HEK293 (cell line): ENCODE results near the gene ARHGAP27.

Source experiments
- CTCF ChIA-PET: fragments of 350-600 bp; formaldehyde crosslinking; extraction: SDS; loops from one replicate; lab custom pipeline; 2021; ENCODE audit warnings: antibody characterized with exemption; lab: Yijun Ruan, JAX
- POLR2A ChIA-PET: fragments of 300-600 bp; formaldehyde crosslinking; extraction: SDS; loops from one replicate; lab custom pipeline; 2020; ENCODE audit warnings: antibody characterized with exemption, inconsistent platforms; lab: Yijun Ruan, JAX
- H3K27ac ChIP-seq: fragments of 200-500 bp; sonication (Bioruptor generic); 2 replicates; pipeline ENCODE4 v1.5.1; 2014; ENCODE audit warnings: low read depth, low read length, control low read depth, inconsistent platforms; ENCODE audit errors: extremely low read depth
- H3K36me3 ChIP-seq, 2 experiments: fragments of 200-500 bp in 1 of 2; sonication (Bioruptor generic) in 1 of 2; 1 replicate in 1 of 2; 2 replicates in 1 of 2; pipeline ENCODE4 v1.5.1; 2014 to 2017; ENCODE audit warnings: inconsistent platforms in 2 of 2, low read length in 2 of 2; ENCODE audit not compliant: control insufficient read depth in 2 of 2, insufficient read depth in 1 of 2
- H3K4me1 ChIP-seq: fragments of 200-500 bp; sonication (Bioruptor generic); 2 replicates; pipeline ENCODE4 v1.5.1; 2014; ENCODE audit warnings: mild to moderate bottlenecking, low read length, inconsistent platforms; ENCODE audit not compliant: control insufficient read depth, insufficient read depth
- H3K4me3 ChIP-seq: 2 replicates; pipeline ENCODE4 v1.5.1; 2011; ENCODE audit warnings: low read depth, mild to moderate bottlenecking, control low read depth, low read length, moderate library complexity
- H3K9me3 ChIP-seq: fragments of 200-500 bp; sonication (Bioruptor generic); 2 replicates; pipeline ENCODE4 v1.5.1; 2014; ENCODE audit warnings: low read depth, low read length, inconsistent platforms; ENCODE audit not compliant: control insufficient read depth, insufficient read depth
- EGR2 ChIP-seq: fragments of 450-650 bp; formaldehyde crosslinking; IDR thresholded peaks from 2 replicates; pipeline ENCODE4 v1.5.1; 2016; ENCODE audit warnings: low read depth, missing biosample characterization, missing genetic modification characterization
- GLI4 ChIP-seq: fragments of 450-650 bp; formaldehyde crosslinking; IDR thresholded peaks from 2 replicates; pipeline ENCODE4 v1.5.1; 2016; ENCODE audit warnings: missing biosample characterization, missing genetic modification characterization
- IKZF3 ChIP-seq: fragments of 450-650 bp; IDR thresholded peaks from 2 replicates; pipeline ENCODE4 v1.5.0; 2018; ENCODE audit warnings: missing biosample characterization, mild to moderate bottlenecking, missing genetic modification characterization, moderate library complexity
- REST ChIP-seq: fragments of 450-650 bp; formaldehyde crosslinking; IDR thresholded peaks from 2 replicates; pipeline ENCODE4 v1.5.1; 2016; ENCODE audit warnings: missing biosample characterization, missing genetic modification characterization
- WT1 ChIP-seq: fragments of 450-650 bp; formaldehyde crosslinking; IDR thresholded peaks from 2 replicates; pipeline ENCODE4 v1.5.1; 2016; ENCODE audit warnings: missing biosample characterization, missing genetic modification characterization
- ZBTB1 ChIP-seq: fragments of 450-650 bp; formaldehyde crosslinking; IDR thresholded peaks from 2 replicates; pipeline ENCODE4 v1.5.1; 2016; ENCODE audit warnings: missing biosample characterization, missing genetic modification characterization
- ZBTB48 ChIP-seq: fragments of 450-650 bp; formaldehyde crosslinking; IDR thresholded peaks from 2 replicates; pipeline ENCODE4 v1.5.1; 2016; ENCODE audit warnings: missing biosample characterization, missing genetic modification characterization
- ZFHX2 ChIP-seq: fragments of 450-650 bp; formaldehyde crosslinking; conservative IDR thresholded peaks from 2 replicates; pipeline ENCODE4 v1.5.1; 2016; ENCODE audit warnings: missing biosample characterization, missing genetic modification characterization
- ZNF133 ChIP-seq: fragments of 450-650 bp; formaldehyde crosslinking; IDR thresholded peaks from 2 replicates; pipeline ENCODE4 v1.5.1; 2016; ENCODE audit warnings: missing biosample characterization, missing genetic modification characterization
- ZNF239 ChIP-seq: fragments of 450-650 bp; formaldehyde crosslinking; IDR thresholded peaks from 2 replicates; pipeline ENCODE4 v1.5.1; 2016; ENCODE audit warnings: missing biosample characterization, missing genetic modification characterization
- ZNF398 ChIP-seq: fragments of 450-650 bp; formaldehyde crosslinking; IDR thresholded peaks from 2 replicates; pipeline ENCODE4 v1.5.1; 2017; ENCODE audit warnings: missing biosample characterization, missing genetic modification characterization
- ZNF433 ChIP-seq: fragments of 450-650 bp; formaldehyde crosslinking; IDR thresholded peaks from 2 replicates; pipeline ENCODE4 v1.5.1; 2016; ENCODE audit warnings: missing biosample characterization, missing genetic modification characterization, low read depth
- ZNF621 ChIP-seq: fragments of 450-650 bp; formaldehyde crosslinking; IDR thresholded peaks from 2 replicates; pipeline ENCODE4 v1.5.1; 2017; ENCODE audit warnings: missing biosample characterization, missing genetic modification characterization
- ZNF654 ChIP-seq: fragments of 450-650 bp; formaldehyde crosslinking; IDR thresholded peaks from 2 replicates; pipeline ENCODE4 v1.5.1; 2016; ENCODE audit warnings: low read depth, missing biosample characterization, missing genetic modification characterization
- ZNF704 ChIP-seq: fragments of 450-650 bp; formaldehyde crosslinking; IDR thresholded peaks from 2 replicates; pipeline ENCODE4 v1.5.1; 2016; ENCODE audit warnings: missing biosample characterization, missing genetic modification characterization
- ZSCAN5A ChIP-seq: fragments of 450-650 bp; formaldehyde crosslinking; IDR thresholded peaks from 2 replicates; pipeline ENCODE4 v1.5.1; 2016; ENCODE audit warnings: missing biosample characterization, missing genetic modification characterization

ARHGAP27 gene

GRCh38 chr17:45391918-45392317 lies 40.8 kb downstream of the ARHGAP27 start:
- Histone ChIP-seq H3K4me3 (no peak overlapping the region), H3K36me3 (peaks cover 0 to 28% of the 10 kb centered on the region in 2 experiments; a peak in 1 of 3 replicates), H3K27ac (no peak overlapping the region), H3K4me1 (no peaks in the 10 kb centered on the region), H3K9me3 (no peaks in the 10 kb centered on the region)
- POLR2A ChIA-PET: interaction anchor here (0.6 to 0.7 kb wide), 4 partner anchors 9 to 393 kb away, joined by 3 to 4 read pairs (median 3); partner anchors contain the start of gene MAP3K14
- CTCF ChIA-PET: interaction anchor here (1.0 to 20.6 kb wide), 9 partner anchors 9 to 460 kb away, joined by 3 to 357 read pairs (median 6); partner anchors contain the start of gene ACBD4
- TF ChIP-seq ZNF398 (tag by site-specific recombination) (no peak), IKZF3 (tag by site-specific recombination) (no peak), ZBTB48 (tag by site-specific recombination) (no peak), GLI4 (tag by site-specific recombination) (no peak), ZNF239 (tag by site-specific recombination) (0 out of 2 replicates have a peak, but pooled peaks have one; percentile 24), ZSCAN5A (tag by site-specific recombination) (peak; percentile 49; the same call in 1 of the 2 replicates), ZNF433 (tag by site-specific recombination) (no peak), ZNF133 (no peak), ZBTB1 (no peak)

GRCh38 chr17:45391291-45391690 lies 41.4 kb downstream of the ARHGAP27 start:
- peaks cover 0 to 21% of the 10 kb centered on the region in 2 experiments; a peak in 1 of 3 replicates for H3K36me3 ChIP-seq
- H3K9me3 ChIP-seq: no peaks in the 10 kb centered on the region
- ChIA-PET POLR2A (interaction anchor here (0.9 kb wide), 1 partner anchor 34 kb away, joined by 3 read pairs; no protein-coding TSS in a partner anchor), CTCF (interaction anchor here (0.6 to 20.6 kb wide), 7 partner anchors 18 to 461 kb away, joined by 3 to 357 read pairs (median 8); no protein-coding TSS in a partner anchor)
- H3K27ac ChIP-seq: no peak overlapping the region
- TF ChIP-seq REST (tag by site-specific recombination) (no peak), ZNF654 (no peak), ZNF398 (tag by site-specific recombination) (0 out of 2 replicates have a peak, but pooled peaks have one; percentile 17), WT1 (no peak), EGR2 (tag by site-specific recombination) (peak; percentile 87), ZFHX2 (tag by site-specific recombination) (peak; percentile 71), ZNF621 (tag by site-specific recombination) (no peak), ZNF704 (no peak)
- no peaks in the 10 kb centered on the region for H3K4me1 ChIP-seq
- no peak overlapping the region for H3K4me3 ChIP-seq
